LNCAP (cell line): ENCODE results near the gene VAV3.

Source experiments
- TF ChIP-seq, protein P1 (sequence below): fragments of 450-650 bp; IDR thresholded peaks from 2 replicates; pipeline ENCODE4 v1.5.1; 2017; ENCODE audit warnings: mild to moderate bottlenecking

VAV3 gene

DNA sequence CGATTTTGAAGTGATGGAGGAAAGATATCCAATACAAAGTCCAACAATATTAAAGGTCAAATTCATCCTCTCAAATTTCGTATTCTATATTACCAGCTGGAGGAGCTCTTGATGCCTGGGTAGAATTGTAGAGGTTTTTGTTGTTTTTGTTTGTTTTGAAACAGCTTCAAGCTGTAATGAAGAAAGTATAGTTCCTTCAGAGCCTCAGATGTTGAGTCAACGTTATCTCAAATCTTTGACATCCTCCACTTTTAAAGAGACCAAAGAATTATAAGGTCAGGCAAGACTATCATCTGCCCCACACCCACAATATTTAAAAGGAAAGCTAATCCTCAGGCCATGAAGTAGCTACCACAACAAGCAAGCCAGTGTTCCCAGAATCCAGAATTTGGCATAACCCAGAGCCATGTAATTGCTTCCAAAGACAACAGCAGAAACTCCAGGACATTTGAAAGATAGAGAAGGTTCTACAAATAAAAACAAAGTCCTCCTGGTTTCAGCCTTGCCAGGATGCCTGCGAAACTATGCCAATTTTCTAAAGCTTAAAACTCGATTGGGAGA, 24.9 kb downstream of the VAV3 start:
- TF ChIP-seq, protein P1, sequence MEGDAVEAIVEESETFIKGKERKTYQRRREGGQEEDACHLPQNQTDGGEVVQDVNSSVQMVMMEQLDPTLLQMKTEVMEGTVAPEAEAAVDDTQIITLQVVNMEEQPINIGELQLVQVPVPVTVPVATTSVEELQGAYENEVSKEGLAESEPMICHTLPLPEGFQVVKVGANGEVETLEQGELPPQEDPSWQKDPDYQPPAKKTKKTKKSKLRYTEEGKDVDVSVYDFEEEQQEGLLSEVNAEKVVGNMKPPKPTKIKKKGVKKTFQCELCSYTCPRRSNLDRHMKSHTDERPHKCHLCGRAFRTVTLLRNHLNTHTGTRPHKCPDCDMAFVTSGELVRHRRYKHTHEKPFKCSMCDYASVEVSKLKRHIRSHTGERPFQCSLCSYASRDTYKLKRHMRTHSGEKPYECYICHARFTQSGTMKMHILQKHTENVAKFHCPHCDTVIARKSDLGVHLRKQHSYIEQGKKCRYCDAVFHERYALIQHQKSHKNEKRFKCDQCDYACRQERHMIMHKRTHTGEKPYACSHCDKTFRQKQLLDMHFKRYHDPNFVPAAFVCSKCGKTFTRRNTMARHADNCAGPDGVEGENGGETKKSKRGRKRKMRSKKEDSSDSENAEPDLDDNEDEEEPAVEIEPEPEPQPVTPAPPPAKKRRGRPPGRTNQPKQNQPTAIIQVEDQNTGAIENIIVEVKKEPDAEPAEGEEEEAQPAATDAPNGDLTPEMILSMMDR: no peak; the same call in 1 of the 2 replicates

GRCh38 chr1:107939256-107939655, 25.7 kb downstream of the VAV3 start:
- TF ChIP-seq, protein P1: no peak

DNA sequence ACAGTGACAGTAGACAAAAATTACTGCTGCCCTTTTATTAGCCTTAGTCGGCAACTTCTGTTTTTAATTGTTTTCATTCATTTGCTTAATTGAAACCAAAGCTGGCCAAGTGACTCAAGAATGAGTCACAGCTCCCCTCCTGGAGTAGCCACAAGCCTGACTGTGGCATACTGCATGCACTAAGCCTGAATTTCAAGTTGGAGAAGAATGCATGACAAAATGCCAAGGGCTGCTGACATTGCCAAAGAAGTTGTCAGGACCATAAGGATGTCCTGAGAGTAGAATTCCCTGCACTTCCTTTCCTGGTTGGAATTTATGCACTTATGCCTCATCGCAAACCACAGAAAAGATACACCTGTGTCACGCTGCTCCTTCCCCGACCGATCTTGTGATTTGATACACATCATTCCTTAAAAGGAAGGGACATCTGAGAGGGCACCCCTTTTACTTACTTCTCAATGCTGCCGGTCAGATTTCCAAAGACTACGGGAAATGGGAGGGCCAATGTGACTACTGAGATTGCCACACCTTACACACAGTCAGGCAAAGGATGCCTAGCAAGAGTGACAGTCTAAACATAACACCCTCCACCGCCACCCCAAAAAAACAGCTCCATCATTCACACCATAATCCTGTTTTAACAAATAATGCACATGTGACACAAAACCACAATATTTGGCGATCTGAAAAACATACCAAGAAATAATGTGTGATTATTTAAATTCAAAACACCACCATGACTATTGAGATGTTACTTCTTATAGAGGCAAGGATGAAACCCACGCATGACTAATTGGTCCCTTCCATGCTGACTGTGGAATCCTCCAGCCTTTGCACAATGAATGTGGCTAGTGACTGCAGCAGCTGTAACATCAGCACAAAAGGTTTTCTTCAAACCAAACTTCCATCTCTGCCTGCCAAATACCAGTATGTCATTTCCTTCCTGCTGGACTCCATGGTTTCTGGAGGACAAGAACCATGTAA, 28.2 kb downstream of the VAV3 start:
- TF ChIP-seq, protein P1: no peak

GRCh38 chr1:107935396-107936064, 29.4 kb downstream of the VAV3 start:
- TF ChIP-seq, protein P1: no peak

GRCh38 chr1:107934578-107934977, 30.4 kb downstream of the VAV3 start:
- TF ChIP-seq, protein P1: no peak

DNA sequence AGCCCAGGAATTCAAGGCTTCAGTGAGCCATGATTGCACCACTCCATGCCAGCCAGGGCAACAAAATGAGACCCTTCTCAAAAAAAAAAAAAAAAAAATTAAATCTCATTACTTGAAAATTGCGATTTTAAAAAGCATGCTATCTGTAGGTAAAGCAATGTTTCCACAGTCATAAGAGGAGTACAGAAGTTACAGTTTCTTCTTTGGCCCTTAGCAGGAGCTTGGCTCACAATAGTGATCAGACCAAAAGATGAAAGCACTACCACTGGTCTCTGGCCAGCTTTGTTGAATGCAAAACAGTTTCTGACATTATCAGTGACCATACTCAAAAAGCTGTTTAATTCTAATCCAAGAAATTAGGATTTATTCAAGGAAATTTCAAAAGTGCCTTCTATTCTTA, 31.2 kb downstream of the VAV3 start:
- TF ChIP-seq, protein P1: no peak

DNA sequence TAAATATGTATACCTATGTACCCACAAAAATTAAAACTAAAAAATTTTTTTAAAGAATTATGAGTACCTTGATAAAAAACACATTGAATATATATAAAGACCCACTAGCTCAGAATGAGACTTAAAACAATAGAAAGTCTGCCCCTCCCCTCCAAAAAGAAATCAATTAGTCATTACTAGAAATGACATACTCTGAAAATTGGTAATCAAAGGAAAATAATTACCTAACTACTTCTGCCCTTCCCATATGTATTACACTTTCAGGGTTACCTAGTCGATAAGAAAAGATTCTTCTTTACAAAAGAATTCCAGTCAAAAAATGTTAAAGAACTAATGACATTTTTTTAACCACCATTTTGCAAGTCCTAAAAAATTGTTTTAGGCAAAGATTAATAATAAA, 34.7 kb downstream of the VAV3 start:
- TF ChIP-seq, protein P1: no peak
